ENCODE results near the gene HECTD1. TPM values are rescaled to one million over a fixed set of nuclear protein-coding genes. Genes with fewer than 3 reads are reported as not detected.
"Not testable (repeated sequence)": the region's sequence is repeated elsewhere in the genome, so short reads cannot be mapped to it uniquely, and the experiment has no call there.

HECTD1 gene
- total and polyA plus RNA-seq, 8 donors, result 33.5 to 529 (median 182) TPM

DNA sequence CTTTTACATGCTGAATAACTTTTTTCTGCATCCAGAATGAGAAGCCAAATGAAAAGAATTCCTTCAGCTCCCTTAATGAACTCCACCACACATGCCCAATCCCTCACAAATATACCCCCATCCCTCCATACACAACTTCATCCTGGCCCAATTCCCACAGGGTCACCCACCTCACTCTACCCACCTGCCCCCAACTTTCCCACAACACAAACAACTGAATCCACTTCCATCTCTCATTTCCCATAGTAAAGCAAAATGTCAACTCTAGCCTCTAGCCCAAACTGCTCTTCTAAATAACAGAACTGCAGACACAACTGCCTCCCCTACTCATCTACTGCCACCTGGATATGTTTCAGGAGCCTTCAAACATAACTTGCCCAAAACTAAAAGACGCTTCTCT is 18.8 kb downstream of the HECTD1 start:
- no peak for DNase-seq
- intact Hi-C loops (cut with DNase I; ENCODE audit: low total_unique reads), result no loop called here
- no peak for TF ChIP-seq EP300 (IDR thresholded peaks at IDR 0.05)
- no peak for TF ChIP-seq POLR2A (IDR thresholded peaks at IDR 0.05)
- no peak for TF ChIP-seq CTCF (IDR thresholded peaks at IDR 0.05)
- TF ChIP-seq POLR2AphosphoS5 (IDR thresholded peaks at IDR 0.05), result no peak
- Histone ChIP-seq H3K27me3 (no peaks in the 10 kb centered on the region), H3K27ac (no peak overlapping the region), H3K4me1 (peaks cover 0 to 17% (median 8%) of the 10 kb centered on the region in 4 donors), H3K9me3 (no peaks in the 10 kb centered on the region), H3K4me3 (no peak overlapping the region), H3K36me3 (peaks cover 0 to 53% (median 42%) of the 10 kb centered on the region in 4 donors)
- WGBS, 5 donors, result 89 to 100% (median 92%) methylated on average over 1 of the region's 1 CpG

DNA sequence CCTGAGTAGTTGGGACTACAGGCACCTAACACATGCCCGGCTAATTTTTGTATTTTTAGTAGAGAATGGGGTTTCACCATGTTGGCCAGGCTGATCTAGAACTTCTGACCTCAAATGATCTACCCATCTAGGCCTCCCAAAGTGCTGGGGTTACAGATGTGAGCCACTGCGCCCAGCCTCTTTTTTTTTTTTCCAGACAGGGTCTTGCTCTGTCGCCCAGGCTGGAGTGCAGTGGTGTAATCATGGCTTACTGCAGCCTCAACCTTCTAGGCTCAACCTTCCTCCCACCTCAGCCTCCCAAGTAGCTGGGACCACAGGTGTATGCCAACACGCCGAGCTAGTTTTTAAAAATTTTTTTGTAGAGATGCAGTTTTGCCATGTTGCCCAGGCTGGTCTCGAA is 25.6 kb downstream of the HECTD1 start:
- H3K9me3 ChIP-seq; H3K4me3 ChIP-seq; H3K27me3 ChIP-seq; DNase-seq; intact Hi-C loops (cut with DNase I; ENCODE audit: low total_unique reads): not testable (repeated sequence)
- peaks cover 11 to 29% (median 16%) of the 10 kb centered on the region in 4 donors for H3K4me1 ChIP-seq
- H3K36me3 ChIP-seq, result peaks cover 11 to 48% (median 34%) of the 10 kb centered on the region in 4 donors
- WGBS, 5 donors, result 87 to 97% (median 95%) methylated on average over 6 of the region's 6 CpGs
- H3K27ac ChIP-seq, result peak overlapping the region in 1 of 5 donors; percentile 8

- WGBS, 5 donors, result 81 to 100% (median 92%) methylated on average over 3 of the region's 3 CpGs
- TF ChIP-seq POLR2AphosphoS5 (IDR thresholded peaks at IDR 0.05) (no peak), CTCF (IDR thresholded peaks at IDR 0.05) (no peak), POLR2A (IDR thresholded peaks at IDR 0.05) (no peak), EP300 (IDR thresholded peaks at IDR 0.05) (no peak)
- intact Hi-C loops (cut with DNase I; ENCODE audit: low total_unique reads), result no loop called here
Observed at GRCh38 chr14:31181271-31181670, 26.3 kb downstream of the HECTD1 start.

DNA sequence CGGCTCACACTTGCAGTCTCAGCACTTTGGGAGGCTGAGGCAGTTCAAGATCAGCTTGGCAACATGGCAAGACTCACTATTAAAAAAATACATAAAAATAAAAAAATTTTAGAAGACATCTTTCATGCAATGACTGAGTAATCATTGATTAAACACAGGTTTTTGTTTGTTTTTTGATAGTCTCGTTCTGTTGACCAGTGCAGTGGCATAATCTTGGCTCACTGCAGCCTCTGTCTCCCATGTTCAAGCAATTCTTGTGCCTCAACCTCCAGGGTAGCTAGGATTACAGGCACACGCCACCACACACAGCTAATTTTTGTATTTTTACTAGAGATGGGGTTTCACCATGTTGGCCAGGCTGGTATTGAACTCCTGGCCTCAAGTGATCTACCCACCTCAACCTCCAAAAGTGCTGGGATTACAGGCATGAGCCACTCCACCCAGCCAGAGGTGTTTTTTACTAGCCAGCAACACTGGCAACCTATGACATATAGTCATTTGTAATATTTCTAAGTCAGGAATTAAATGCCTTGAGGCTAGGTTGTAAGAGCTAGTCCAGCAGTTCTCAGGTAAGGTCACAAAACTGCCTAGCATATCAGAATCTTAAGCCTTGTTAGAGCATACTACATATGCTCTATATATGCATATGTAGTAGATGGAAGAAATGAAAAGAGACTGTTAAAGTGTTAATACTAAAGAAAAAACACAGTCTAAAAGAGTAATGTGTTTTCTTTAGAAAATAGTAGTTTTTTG is 27.1 kb downstream of the HECTD1 start:
- no peak overlapping the region for H3K4me3 ChIP-seq
- no peaks in the 10 kb centered on the region for H3K9me3 ChIP-seq
- H3K4me1 ChIP-seq, result peaks cover 11 to 29% (median 16%) of the 10 kb centered on the region in 4 donors
- DNase-seq, result no peak
- WGBS, 5 donors, result 44 to 76% (median 58%) methylated on average over 3 of the region's 3 CpGs
- no peak for TF ChIP-seq EP300 (IDR thresholded peaks at IDR 0.05)
- no peak for TF ChIP-seq POLR2A (IDR thresholded peaks at IDR 0.05)
- TF ChIP-seq POLR2AphosphoS5 (IDR thresholded peaks at IDR 0.05), result no peak
- TF ChIP-seq CTCF (IDR thresholded peaks at IDR 0.05), result no peak
- peaks cover 20 to 61% (median 47%) of the 10 kb centered on the region in 4 donors for H3K36me3 ChIP-seq
- H3K27me3 ChIP-seq, result no peaks in the 10 kb centered on the region
- H3K27ac ChIP-seq, result no peak overlapping the region
- intact Hi-C loops (cut with DNase I; ENCODE audit: low total_unique reads), result no loop called here

More at GRCh38 chr14:31181271-31181670, 26.3 kb downstream of the HECTD1 start:
- Histone ChIP-seq H3K27me3 (no peaks in the 10 kb centered on the region), H3K27ac (no peak overlapping the region), H3K4me3 (no peak overlapping the region), H3K36me3 (peaks cover 15 to 56% (median 41%) of the 10 kb centered on the region in 4 donors), H3K4me1 (peaks cover 11 to 29% (median 16%) of the 10 kb centered on the region in 4 donors), H3K9me3 (no peaks in the 10 kb centered on the region)
- DNase-seq, result no peak

DNA sequence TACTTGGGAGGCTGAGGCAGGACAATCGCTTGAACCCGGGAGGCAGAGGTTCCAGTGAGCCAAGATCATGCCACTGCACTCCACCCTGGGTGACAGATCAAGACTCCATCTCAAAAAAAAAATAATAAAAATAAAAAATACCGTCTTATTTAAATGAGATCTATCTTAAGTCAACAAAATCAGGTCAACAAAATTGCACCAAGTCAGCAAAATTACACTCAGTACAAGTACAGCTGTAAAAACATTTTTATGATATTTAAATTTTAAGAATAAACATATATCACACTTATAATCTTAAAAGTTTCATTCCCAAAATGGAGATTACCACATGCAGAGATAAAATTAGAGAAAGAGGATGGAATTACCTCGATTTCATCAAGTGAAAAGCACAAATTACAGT is 33.2 kb downstream of the HECTD1 start:
- H3K4me3 ChIP-seq, result no peak overlapping the region
- WGBS, 5 donors, result 86 to 95% (median 88%) methylated on average over 4 of the region's 4 CpGs
- no peak overlapping the region for H3K27ac ChIP-seq
- H3K36me3 ChIP-seq, result peaks cover 65 to 98% (median 94%) of the 10 kb centered on the region in 4 donors
- intact Hi-C loops (cut with DNase I; ENCODE audit: low total_unique reads), result no loop called here
- no peaks in the 10 kb centered on the region for H3K9me3 ChIP-seq
- H3K27me3 ChIP-seq, result no peaks in the 10 kb centered on the region
- peaks cover 0 to 17% (median 3%) of the 10 kb centered on the region in 4 donors for H3K4me1 ChIP-seq
- no peak for DNase-seq
- TF ChIP-seq EP300 (IDR thresholded peaks at IDR 0.05), result no peak
- TF ChIP-seq CTCF (IDR thresholded peaks at IDR 0.05), result no peak
- no peak for TF ChIP-seq POLR2A (IDR thresholded peaks at IDR 0.05)
- no peak for TF ChIP-seq POLR2AphosphoS5 (IDR thresholded peaks at IDR 0.05)

Measured in stomach (tissue), 9 donors.